Measurements from ENCODE around the gene ZNF462. TPM values are rescaled to one million over a fixed set of nuclear protein-coding genes. Genes with fewer than 3 reads are reported as not detected.
A peak's percentile ranks its signal among the peaks of the same experiment; 100 is the strongest.

The ZNF462 gene
- total RNA-seq, 1 donor = 9.8 TPM

DNA sequence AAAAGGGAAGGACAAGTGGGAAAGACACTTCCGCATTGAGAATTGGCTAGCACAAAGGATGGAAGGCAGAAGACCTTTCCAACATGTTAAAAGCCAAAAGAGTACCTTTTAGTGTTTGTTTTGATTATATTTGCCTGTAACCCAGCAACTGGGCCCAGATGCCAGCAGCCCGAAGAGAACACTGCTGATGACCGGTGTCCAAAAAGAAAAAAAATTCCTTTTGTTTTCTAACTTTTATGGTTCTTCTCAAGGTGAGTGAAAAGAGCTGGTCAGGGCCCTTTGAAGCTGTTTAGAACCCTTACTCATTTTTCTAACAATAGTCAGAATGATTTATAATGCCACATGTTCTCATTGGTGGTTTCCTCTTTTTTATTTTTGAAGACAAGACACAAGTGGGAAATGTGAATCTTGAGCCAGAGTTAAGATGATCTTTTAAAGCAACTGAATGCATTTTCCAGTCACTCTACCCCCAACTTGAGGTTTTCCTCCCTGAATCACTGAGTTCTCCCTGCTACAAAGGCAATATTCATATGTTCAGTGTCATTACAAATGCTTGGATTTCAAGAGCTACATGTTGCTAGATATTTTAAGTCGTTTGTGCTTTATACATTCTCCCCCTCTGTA is 32.3 kb upstream of the ZNF462 start:
- Histone ChIP-seq H3K36me3 (ENCODE audit: insufficient read depth, low read length) (no peaks in the 10 kb centered on the region), H3K79me2 (ENCODE audit: insufficient read depth, low read length) (no peaks in the 10 kb centered on the region), H3K9me3 (ENCODE audit: low read depth, low read length) (no peaks in the 10 kb centered on the region), H4K20me1 (ENCODE audit: insufficient read depth, low read length) (no peaks in the 10 kb centered on the region), H3K27ac (ENCODE audit: low read depth, low read length) (no peak overlapping the region), H3K4me1 (ENCODE audit: insufficient read depth, low read length) (no peaks in the 10 kb centered on the region), H3K4me3 (ENCODE audit: insufficient read depth, low read length) (no peak overlapping the region), H3K4me2 (ENCODE audit: insufficient read depth, low read length) (no peak overlapping the region), H3K27me3 (ENCODE audit: insufficient read depth, low read length) (no peaks in the 10 kb centered on the region), H2AFZ (ENCODE audit: low read length) (no peak overlapping the region)
- DNase-seq (ENCODE audit: insufficient read length, low spot score, missing footprints) = peak; percentile 18
- TF ChIP-seq, protein P1, sequence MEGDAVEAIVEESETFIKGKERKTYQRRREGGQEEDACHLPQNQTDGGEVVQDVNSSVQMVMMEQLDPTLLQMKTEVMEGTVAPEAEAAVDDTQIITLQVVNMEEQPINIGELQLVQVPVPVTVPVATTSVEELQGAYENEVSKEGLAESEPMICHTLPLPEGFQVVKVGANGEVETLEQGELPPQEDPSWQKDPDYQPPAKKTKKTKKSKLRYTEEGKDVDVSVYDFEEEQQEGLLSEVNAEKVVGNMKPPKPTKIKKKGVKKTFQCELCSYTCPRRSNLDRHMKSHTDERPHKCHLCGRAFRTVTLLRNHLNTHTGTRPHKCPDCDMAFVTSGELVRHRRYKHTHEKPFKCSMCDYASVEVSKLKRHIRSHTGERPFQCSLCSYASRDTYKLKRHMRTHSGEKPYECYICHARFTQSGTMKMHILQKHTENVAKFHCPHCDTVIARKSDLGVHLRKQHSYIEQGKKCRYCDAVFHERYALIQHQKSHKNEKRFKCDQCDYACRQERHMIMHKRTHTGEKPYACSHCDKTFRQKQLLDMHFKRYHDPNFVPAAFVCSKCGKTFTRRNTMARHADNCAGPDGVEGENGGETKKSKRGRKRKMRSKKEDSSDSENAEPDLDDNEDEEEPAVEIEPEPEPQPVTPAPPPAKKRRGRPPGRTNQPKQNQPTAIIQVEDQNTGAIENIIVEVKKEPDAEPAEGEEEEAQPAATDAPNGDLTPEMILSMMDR (IDR thresholded peaks at IDR 0.05; ENCODE audit: extremely low read depth, low read depth, low read length) = no peak

DNA sequence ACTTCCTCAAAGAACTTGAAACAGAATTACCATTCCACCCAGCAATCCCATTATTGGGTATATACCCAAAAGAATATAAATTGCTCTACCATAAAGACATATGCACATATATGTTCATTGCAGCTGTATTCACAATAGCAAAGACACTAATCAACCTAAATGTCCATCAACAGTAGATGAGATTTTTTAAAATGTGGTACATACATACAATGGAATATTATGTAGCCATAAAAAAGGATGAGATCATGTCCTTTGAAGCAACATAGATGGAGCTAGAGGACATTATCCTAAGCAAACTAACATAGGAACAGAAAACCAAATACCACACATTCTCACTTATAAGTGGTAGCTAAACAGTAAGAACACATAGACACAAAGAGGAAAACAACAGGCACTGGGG is 28.1 kb upstream of the ZNF462 start:
- H3K36me3 ChIP-seq (ENCODE audit: insufficient read depth, low read length) = no peaks in the 10 kb centered on the region
- H3K79me2 ChIP-seq (ENCODE audit: insufficient read depth, low read length) = no peaks in the 10 kb centered on the region
- TF ChIP-seq, protein P1 (IDR thresholded peaks at IDR 0.05; ENCODE audit: extremely low read depth, low read depth, low read length) = no peak
- no peak for DNase-seq (ENCODE audit: insufficient read length, low spot score, missing footprints)
- H3K4me1 ChIP-seq (ENCODE audit: insufficient read depth, low read length) = no peaks in the 10 kb centered on the region
- no peak overlapping the region for H3K27ac ChIP-seq (ENCODE audit: low read depth, low read length)
- no peak overlapping the region for H2AFZ ChIP-seq (ENCODE audit: low read length)
- no peaks in the 10 kb centered on the region for H3K27me3 ChIP-seq (ENCODE audit: insufficient read depth, low read length)
- no peak overlapping the region for H3K4me2 ChIP-seq (ENCODE audit: insufficient read depth, low read length)
- H3K9me3 ChIP-seq (ENCODE audit: low read depth, low read length) = no peaks in the 10 kb centered on the region
- no peaks in the 10 kb centered on the region for H4K20me1 ChIP-seq (ENCODE audit: insufficient read depth, low read length)
- no peak overlapping the region for H3K4me3 ChIP-seq (ENCODE audit: insufficient read depth, low read length)

DNA sequence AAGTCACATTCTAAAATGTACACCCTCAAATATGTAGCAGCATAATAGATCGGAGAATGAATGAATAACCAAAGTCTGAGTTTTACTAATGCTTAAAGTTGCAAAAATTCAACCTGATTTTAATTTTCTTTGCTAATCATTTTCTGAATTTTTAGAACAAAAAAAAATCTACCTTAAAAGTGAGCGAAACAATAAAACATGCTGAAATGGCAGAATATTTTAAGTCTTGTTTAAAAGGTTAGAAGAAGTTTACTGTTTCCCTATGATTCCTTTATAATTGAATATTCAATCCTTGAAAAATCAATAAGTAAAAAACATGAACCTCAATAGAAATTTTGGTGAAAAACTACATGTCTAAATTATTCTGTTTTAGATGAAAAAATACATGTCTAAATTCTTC is 27.1 kb upstream of the ZNF462 start:
- TF ChIP-seq, protein P1 (IDR thresholded peaks at IDR 0.05; ENCODE audit: extremely low read depth, low read depth, low read length) = no peak
- H3K4me3 ChIP-seq (ENCODE audit: insufficient read depth, low read length) = no peak overlapping the region
- no peaks in the 10 kb centered on the region for H3K36me3 ChIP-seq (ENCODE audit: insufficient read depth, low read length)
- no peaks in the 10 kb centered on the region for H3K79me2 ChIP-seq (ENCODE audit: insufficient read depth, low read length)
- no peaks in the 10 kb centered on the region for H4K20me1 ChIP-seq (ENCODE audit: insufficient read depth, low read length)
- H3K9me3 ChIP-seq (ENCODE audit: low read depth, low read length) = no peaks in the 10 kb centered on the region
- no peak overlapping the region for H3K27ac ChIP-seq (ENCODE audit: low read depth, low read length)
- no peak overlapping the region for H2AFZ ChIP-seq (ENCODE audit: low read length)
- no peaks in the 10 kb centered on the region for H3K27me3 ChIP-seq (ENCODE audit: insufficient read depth, low read length)
- H3K4me1 ChIP-seq (ENCODE audit: insufficient read depth, low read length) = no peaks in the 10 kb centered on the region
- DNase-seq (ENCODE audit: insufficient read length, low spot score, missing footprints) = no peak
- no peak overlapping the region for H3K4me2 ChIP-seq (ENCODE audit: insufficient read depth, low read length)

DNA sequence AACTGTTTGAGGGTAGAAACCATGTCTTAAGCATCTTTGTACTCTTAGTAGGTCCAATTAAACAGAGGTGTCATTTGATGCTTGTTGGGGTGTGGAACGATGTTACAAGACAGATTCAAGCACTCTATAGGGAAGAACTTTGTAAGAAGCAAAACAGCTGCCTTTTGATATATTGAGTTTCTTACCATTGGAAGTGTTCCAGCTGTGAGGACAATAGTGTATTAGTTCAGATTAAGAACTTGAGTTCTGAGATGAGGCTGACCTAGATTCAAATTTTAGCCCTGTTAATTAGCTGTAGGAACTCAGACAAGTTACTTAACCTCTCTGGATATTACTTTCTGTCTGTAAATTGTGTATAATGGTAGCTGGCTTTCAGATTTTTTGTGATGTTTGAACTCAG is 19.6 kb upstream of the ZNF462 start:
- no peaks in the 10 kb centered on the region for H3K27me3 ChIP-seq (ENCODE audit: insufficient read depth, low read length)
- H3K36me3 ChIP-seq (ENCODE audit: insufficient read depth, low read length) = no peaks in the 10 kb centered on the region
- H3K4me2 ChIP-seq (ENCODE audit: insufficient read depth, low read length) = no peak overlapping the region
- no peak overlapping the region for H3K27ac ChIP-seq (ENCODE audit: low read depth, low read length)
- TF ChIP-seq, protein P1 (IDR thresholded peaks at IDR 0.05; ENCODE audit: extremely low read depth, low read depth, low read length) = no peak
- H3K79me2 ChIP-seq (ENCODE audit: insufficient read depth, low read length) = no peaks in the 10 kb centered on the region
- no peak overlapping the region for H3K4me3 ChIP-seq (ENCODE audit: insufficient read depth, low read length)
- no peak for DNase-seq (ENCODE audit: insufficient read length, low spot score, missing footprints)
- no peaks in the 10 kb centered on the region for H4K20me1 ChIP-seq (ENCODE audit: insufficient read depth, low read length)
- no peaks in the 10 kb centered on the region for H3K9me3 ChIP-seq (ENCODE audit: low read depth, low read length)
- H2AFZ ChIP-seq (ENCODE audit: low read length) = no peak overlapping the region
- H3K4me1 ChIP-seq (ENCODE audit: insufficient read depth, low read length) = peaks cover 6% of the 10 kb centered on the region
